ENCODE data around the gene TMEM81.

TMEM81 gene

GRCh38 chr1:205057808-205058575 is 26.3 kb downstream of the TMEM81 start:
- no peaks in the 10 kb centered on the region for H3K27me3 ChIP-seq (ENCODE audit: control insufficient read depth, insufficient read depth, low read length)
- peaks cover 3% of the 10 kb centered on the region for H3K4me1 ChIP-seq (ENCODE audit: control insufficient read depth, low read depth, low read length)
- no peaks in the 10 kb centered on the region for H3K9me3 ChIP-seq (ENCODE audit: control insufficient read depth, low read depth, low read length)
- H3K36me3 ChIP-seq (ENCODE audit: control insufficient read depth, low read depth, low read length), result no peaks in the 10 kb centered on the region
- no peak overlapping the region for H3K4me3 ChIP-seq (ENCODE audit: low read length)
- H3K27ac ChIP-seq (ENCODE audit: low read length), result no peak overlapping the region
- no peak overlapping the region for H3K9ac ChIP-seq (ENCODE audit: low read length)

GRCh38 chr1:205056956-205057568 is 27.2 kb downstream of the TMEM81 start:
- H3K27me3 ChIP-seq (ENCODE audit: control insufficient read depth, insufficient read depth, low read length), result no peaks in the 10 kb centered on the region
- H3K27ac ChIP-seq (ENCODE audit: low read length), result no peak overlapping the region
- no peaks in the 10 kb centered on the region for H3K9me3 ChIP-seq (ENCODE audit: control insufficient read depth, low read depth, low read length)
- H3K36me3 ChIP-seq (ENCODE audit: control insufficient read depth, low read depth, low read length), result no peaks in the 10 kb centered on the region
- no peak overlapping the region for H3K4me3 ChIP-seq (ENCODE audit: low read length)
- H3K9ac ChIP-seq (ENCODE audit: low read length), result no peak overlapping the region
- H3K4me1 ChIP-seq (ENCODE audit: control insufficient read depth, low read depth, low read length), result peaks cover 3% of the 10 kb centered on the region

GRCh38 chr1:205056188-205056611 is 28.1 kb downstream of the TMEM81 start:
- no peak overlapping the region for H3K27ac ChIP-seq (ENCODE audit: low read length)

GRCh38 chr1:205054013-205054412 is 30.2 kb downstream of the TMEM81 start:
- Histone ChIP-seq H3K9ac (ENCODE audit: low read length) (no peak overlapping the region), H3K27ac (ENCODE audit: low read length) (no peak overlapping the region), H3K4me3 (ENCODE audit: low read length) (no peak overlapping the region), H3K27me3 (ENCODE audit: control insufficient read depth, insufficient read depth, low read length) (no peaks in the 10 kb centered on the region), H3K36me3 (ENCODE audit: control insufficient read depth, low read depth, low read length) (no peaks in the 10 kb centered on the region), H3K4me1 (ENCODE audit: control insufficient read depth, low read depth, low read length) (no peaks in the 10 kb centered on the region), H3K9me3 (ENCODE audit: control insufficient read depth, low read depth, low read length) (no peaks in the 10 kb centered on the region)

More at GRCh38 chr1:205056188-205056611, 28.1 kb downstream of the TMEM81 start:
- Histone ChIP-seq H3K9ac (ENCODE audit: low read length) (no peak overlapping the region), H3K36me3 (ENCODE audit: control insufficient read depth, low read depth, low read length) (no peaks in the 10 kb centered on the region), H3K4me1 (ENCODE audit: control insufficient read depth, low read depth, low read length) (no peaks in the 10 kb centered on the region), H3K9me3 (ENCODE audit: control insufficient read depth, low read depth, low read length) (no peaks in the 10 kb centered on the region), H3K4me3 (ENCODE audit: low read length) (no peak overlapping the region), H3K27me3 (ENCODE audit: control insufficient read depth, insufficient read depth, low read length) (no peaks in the 10 kb centered on the region)

- no peak overlapping the region for H3K27ac ChIP-seq (ENCODE audit: low read length)
Measured at GRCh38 chr1:205053296-205053695, 31.0 kb downstream of the TMEM81 start.

GRCh38 chr1:205052690-205053089 is 31.6 kb downstream of the TMEM81 start:
- Histone ChIP-seq H3K4me3 (ENCODE audit: low read length) (no peak overlapping the region), H3K27me3 (ENCODE audit: control insufficient read depth, insufficient read depth, low read length) (no peaks in the 10 kb centered on the region), H3K9ac (ENCODE audit: low read length) (no peak overlapping the region), H3K9me3 (ENCODE audit: control insufficient read depth, low read depth, low read length) (no peaks in the 10 kb centered on the region), H3K4me1 (ENCODE audit: control insufficient read depth, low read depth, low read length) (no peaks in the 10 kb centered on the region), H3K36me3 (ENCODE audit: control insufficient read depth, low read depth, low read length) (no peaks in the 10 kb centered on the region), H3K27ac (ENCODE audit: low read length) (no peak overlapping the region)

More at GRCh38 chr1:205053296-205053695, 31.0 kb downstream of the TMEM81 start:
- no peak overlapping the region for H3K9ac ChIP-seq (ENCODE audit: low read length)
- H3K4me1 ChIP-seq (ENCODE audit: control insufficient read depth, low read depth, low read length), result no peaks in the 10 kb centered on the region
- no peak overlapping the region for H3K4me3 ChIP-seq (ENCODE audit: low read length)
- H3K9me3 ChIP-seq (ENCODE audit: control insufficient read depth, low read depth, low read length), result no peaks in the 10 kb centered on the region
- H3K27me3 ChIP-seq (ENCODE audit: control insufficient read depth, insufficient read depth, low read length), result no peaks in the 10 kb centered on the region
- H3K36me3 ChIP-seq (ENCODE audit: control insufficient read depth, low read depth, low read length), result no peaks in the 10 kb centered on the region

- Histone ChIP-seq H3K9me3 (ENCODE audit: control insufficient read depth, low read depth, low read length) (no peaks in the 10 kb centered on the region), H3K27ac (ENCODE audit: low read length) (no peak overlapping the region), H3K36me3 (ENCODE audit: control insufficient read depth, low read depth, low read length) (no peaks in the 10 kb centered on the region), H3K4me3 (ENCODE audit: low read length) (no peak overlapping the region), H3K9ac (ENCODE audit: low read length) (no peak overlapping the region), H3K4me1 (ENCODE audit: control insufficient read depth, low read depth, low read length) (peaks cover 11% of the 10 kb centered on the region), H3K27me3 (ENCODE audit: control insufficient read depth, insufficient read depth, low read length) (peaks cover 10% of the 10 kb centered on the region)
Measured at GRCh38 chr1:205049479-205049878, 34.8 kb downstream of the TMEM81 start.

GRCh38 chr1:205048382-205048781 is 35.9 kb downstream of the TMEM81 start:
- peaks cover 19% of the 10 kb centered on the region for H3K4me1 ChIP-seq (ENCODE audit: control insufficient read depth, low read depth, low read length)
- peaks cover 21% of the 10 kb centered on the region for H3K27me3 ChIP-seq (ENCODE audit: control insufficient read depth, insufficient read depth, low read length)
- no peaks in the 10 kb centered on the region for H3K36me3 ChIP-seq (ENCODE audit: control insufficient read depth, low read depth, low read length)

GRCh38 chr1:205047764-205048231 is 36.5 kb downstream of the TMEM81 start:
- H3K27me3 ChIP-seq (ENCODE audit: control insufficient read depth, insufficient read depth, low read length), result peaks cover 25% of the 10 kb centered on the region
- no peaks in the 10 kb centered on the region for H3K9me3 ChIP-seq (ENCODE audit: control insufficient read depth, low read depth, low read length)
- no peaks in the 10 kb centered on the region for H3K36me3 ChIP-seq (ENCODE audit: control insufficient read depth, low read depth, low read length)
- peaks cover 20% of the 10 kb centered on the region for H3K4me1 ChIP-seq (ENCODE audit: control insufficient read depth, low read depth, low read length)
- H3K27ac ChIP-seq (ENCODE audit: low read length), result no peak overlapping the region
- no peak overlapping the region for H3K9ac ChIP-seq (ENCODE audit: low read length)
- no peak overlapping the region for H3K4me3 ChIP-seq (ENCODE audit: low read length)

More at GRCh38 chr1:205048382-205048781, 35.9 kb downstream of the TMEM81 start:
- H3K27ac ChIP-seq (ENCODE audit: low read length), result no peak overlapping the region
- H3K9me3 ChIP-seq (ENCODE audit: control insufficient read depth, low read depth, low read length), result no peaks in the 10 kb centered on the region
- H3K9ac ChIP-seq (ENCODE audit: low read length), result no peak overlapping the region
- no peak overlapping the region for H3K4me3 ChIP-seq (ENCODE audit: low read length)

GRCh38 chr1:205046870-205047269 is 37.4 kb downstream of the TMEM81 start:
- no peaks in the 10 kb centered on the region for H3K36me3 ChIP-seq (ENCODE audit: control insufficient read depth, low read depth, low read length)
- H3K27me3 ChIP-seq (ENCODE audit: control insufficient read depth, insufficient read depth, low read length), result peaks cover 34% of the 10 kb centered on the region
- H3K4me3 ChIP-seq (ENCODE audit: low read length), result no peak overlapping the region

GRCh38 chr1:205045146-205045545 is 39.1 kb downstream of the TMEM81 start:
- Histone ChIP-seq H3K27me3 (ENCODE audit: control insufficient read depth, insufficient read depth, low read length) (peaks cover 44% of the 10 kb centered on the region), H3K27ac (ENCODE audit: low read length) (no peak overlapping the region), H3K9me3 (ENCODE audit: control insufficient read depth, low read depth, low read length) (no peaks in the 10 kb centered on the region), H3K36me3 (ENCODE audit: control insufficient read depth, low read depth, low read length) (no peaks in the 10 kb centered on the region), H3K4me3 (ENCODE audit: low read length) (no peak overlapping the region), H3K9ac (ENCODE audit: low read length) (no peak overlapping the region), H3K4me1 (ENCODE audit: control insufficient read depth, low read depth, low read length) (peaks cover 20% of the 10 kb centered on the region)

More at GRCh38 chr1:205046870-205047269, 37.4 kb downstream of the TMEM81 start:
- Histone ChIP-seq H3K9ac (ENCODE audit: low read length) (no peak overlapping the region), H3K27ac (ENCODE audit: low read length) (no peak overlapping the region), H3K4me1 (ENCODE audit: control insufficient read depth, low read depth, low read length) (peaks cover 20% of the 10 kb centered on the region), H3K9me3 (ENCODE audit: control insufficient read depth, low read depth, low read length) (no peaks in the 10 kb centered on the region)
